SU-DHL-6 (cell line): ENCODE data around the gene BCAS4.
"Not testable (repeated sequence)": the region's sequence is repeated elsewhere in the genome, so short reads cannot be mapped to it uniquely, and the experiment has no call there.

Experiments used
- CTCF ChIP-seq: fragments of 200-600 bp; sonication (generic); IDR thresholded peaks from one replicate; pipeline ENCODE4 v1.5.1; 2017; ENCODE audit warnings: antibody characterized with exemption, mild to moderate bottlenecking, low read length, moderate library complexity; ENCODE audit not compliant: insufficient read depth, poor library complexity, severe bottlenecking
- EZH2phosphoT487 ChIP-seq: fragments of 200-600 bp; sonication (generic), shearing (Covaris generic); conservative IDR thresholded peaks from 2 replicates; pipeline ENCODE4 v1.6.1; 2018; ENCODE audit warnings: mild to moderate bottlenecking, antibody characterized with exemption, low read length, moderate library complexity, mixed read lengths

- not testable (repeated sequence) for TF ChIP-seq CTCF, EZH2phosphoT487
These were observed 27.7 kb upstream of the BCAS4 start for GRCh38 chr20:50766955-50767809.
